GM18511 (cell line): ENCODE data around the gene FBXW8.

Experiments
- ATAC-seq: cut with Tn5 transposase; IDR thresholded peaks from one replicate; pipeline ENCODE4 v1.9.1; 2021; ENCODE audit warnings: mild to moderate bottlenecking, moderate library complexity; ENCODE audit not compliant: unreplicated experiment

Gene FBXW8

GRCh38 chr12:116922194-116922897 lies 11.6 kb downstream of the FBXW8 start:
- peak; percentile 63 for ATAC-seq

GRCh38 chr12:116924558-116925453 lies 14.1 kb downstream of the FBXW8 start:
- ATAC-seq, result peak; percentile 86

- ATAC-seq, result no peak
These were observed 15.8 kb downstream of the FBXW8 start for GRCh38 chr12:116926283-116927243.

- ATAC-seq, result no peak
These were observed 16.6 kb downstream of the FBXW8 start for GRCh38 chr12:116927244-116927940.

GRCh38 chr12:116928504-116928903 lies 17.8 kb downstream of the FBXW8 start:
- ATAC-seq, result no peak

- ATAC-seq, result no peak
These were observed 19.1 kb downstream of the FBXW8 start for GRCh38 chr12:116929885-116930284.

- ATAC-seq, result no peak
These were observed 20.9 kb downstream of the FBXW8 start for GRCh38 chr12:116931665-116932064.

GRCh38 chr12:116933091-116933490 lies 22.3 kb downstream of the FBXW8 start:
- no peak for ATAC-seq

- ATAC-seq, result no peak
These were observed 22.9 kb downstream of the FBXW8 start for GRCh38 chr12:116933512-116934246.

GRCh38 chr12:116934908-116935705 lies 24.4 kb downstream of the FBXW8 start:
- ATAC-seq, result no peak

- no peak for ATAC-seq
These were observed 26.9 kb downstream of the FBXW8 start for GRCh38 chr12:116937640-116938039.

GRCh38 chr12:116939734-116940133 lies 29.0 kb downstream of the FBXW8 start:
- no peak for ATAC-seq

GRCh38 chr12:116941188-116941587 lies 30.4 kb downstream of the FBXW8 start:
- no peak for ATAC-seq

GRCh38 chr12:116943419-116944372 lies 32.9 kb downstream of the FBXW8 start:
- no peak for ATAC-seq

GRCh38 chr12:116945886-116946550 lies 35.3 kb downstream of the FBXW8 start:
- ATAC-seq, result no peak

- ATAC-seq, result no peak
These were observed 37.5 kb downstream of the FBXW8 start for GRCh38 chr12:116948298-116948697.

GRCh38 chr12:116950628-116951325 lies 40.0 kb downstream of the FBXW8 start:
- ATAC-seq, result no peak
